HepG2 (cell line): ENCODE measurements around the gene ABHD17B. TPM values are rescaled to one million over a fixed set of nuclear protein-coding genes. Genes with fewer than 3 reads are reported as not detected.

Experiments used
- ATAC-seq: fragments of 200-7000 bp; cut with Tn5 transposase; 3 replicates; pipeline ENCODE4 v1.9.1; 2020; ENCODE audit warnings: mild to moderate bottlenecking, moderate library complexity
- BruUV-seq: library from RNA; stranded (reverse); fragments of 400-500 nt; replicated peaks from 2 replicates; lab custom pipeline; 2021; lab: Mats Ljungman, UMichigan
- CTCF ChIA-PET: fragments of 300-600 bp; formaldehyde crosslinking; extraction: SDS; loops from one replicate; lab custom pipeline; 2021; ENCODE audit warnings: low total read pairs, inconsistent platforms, low intra/inter-chr PET ratio; lab: Yijun Ruan, JAX
- POLR2A ChIA-PET: fragments of 350-600 bp; sonication (Branson Sonifier 250); formaldehyde crosslinking; loops from one replicate; lab custom pipeline; 2020; ENCODE audit warnings: antibody characterized with exemption, inconsistent platforms; lab: Yijun Ruan, JAX
- DNase-seq: peaks from one replicate; pipeline ENCODE4 v3.0.0-alpha.2; 2015; ENCODE audit warnings: low spot score
- FAIRE-seq: peaks from 3 replicates; lab custom pipeline; 2011; peaks lifted over from hg19 to GRCh38; lab: Jason Lieb, UNC
- H2AFZ ChIP-seq: one replicate; pipeline ENCODE4 v1.6.1; 2011; ENCODE audit warnings: low read length, inconsistent platforms
- H3K27ac ChIP-seq: fragments of 300-600 bp; 3 replicates; pipeline ENCODE4 v1.8.0; 2011; ENCODE audit warnings: mixed run types, mild to moderate bottlenecking, mixed read lengths, low read length, inconsistent platforms; ENCODE audit not compliant: insufficient read depth; ENCODE audit errors: extremely low read length
- H3K27me3 ChIP-seq, 2 experiments: fragments of 200-600 bp in 1 of 2; 2 replicates in 1 of 2; 3 replicates in 1 of 2; pipeline versions ENCODE4 v1.6.0 to v1.8.0; 2011; ENCODE audit warnings: low read length in 2 of 2, mild to moderate bottlenecking in 2 of 2, moderate library complexity in 2 of 2, inconsistent platforms in 1 of 2; ENCODE audit not compliant: insufficient read depth in 2 of 2, control insufficient read depth in 1 of 2
- H3K36me3 ChIP-seq, 2 experiments: fragments of 200-600 bp in 1 of 2; replicated peaks in 1 of 2; 2 replicates in 1 of 2; 3 replicates in 1 of 2; pipeline versions ENCODE4 v1.5.1 to v1.8.0; 2011; ENCODE audit warnings: low read length in 2 of 2, inconsistent platforms in 1 of 2; ENCODE audit not compliant: insufficient read depth in 2 of 2, control insufficient read depth in 1 of 2
- H3K4me1 ChIP-seq: 2 replicates; pipeline ENCODE4 v1.5.1; 2012; ENCODE audit warnings: low read length, inconsistent platforms; ENCODE audit not compliant: insufficient read depth
- H3K4me2 ChIP-seq: 2 replicates; pipeline ENCODE4 v1.6.0; 2011; ENCODE audit warnings: low read depth, low read length, inconsistent platforms
- H3K4me3 ChIP-seq, 3 experiments: fragments of 200-600 bp in 1 of 3; sonication (generic), shearing (Covaris generic) in 1 of 3; replicated peaks in 1 of 3; 2 replicates each; pipeline ENCODE4 v1.5.1; 2011 to 2016; ENCODE audit warnings: low read length in 3 of 3, inconsistent platforms in 2 of 3, low read depth in 2 of 3, mild to moderate bottlenecking in 2 of 3, control low read depth in 1 of 3, mixed read lengths in 1 of 3; ENCODE audit not compliant: insufficient read depth in 1 of 3
- H3K79me2 ChIP-seq: one replicate; pipeline ENCODE4 v1.6.1; 2011; ENCODE audit warnings: low read length, inconsistent platforms; ENCODE audit not compliant: insufficient read depth
- H3K9ac ChIP-seq: 2 replicates; pipeline ENCODE4 v1.6.0; 2011; ENCODE audit warnings: mild to moderate bottlenecking, low read depth, low read length, inconsistent platforms; ENCODE audit not compliant: insufficient read depth
- H3K9me3 ChIP-seq: 2 replicates; pipeline ENCODE4 v1.5.1; 2012; ENCODE audit warnings: mild to moderate bottlenecking, low read length
- H4K20me1 ChIP-seq: 2 replicates; pipeline ENCODE4 v1.6.0; 2011; ENCODE audit warnings: inconsistent platforms, mild to moderate bottlenecking, low read length, moderate library complexity; ENCODE audit not compliant: insufficient read depth
- EEA1 ChIP-seq: sonication (generic); formaldehyde crosslinking; IDR thresholded peaks from 2 replicates; pipeline ENCODE4 v1.5.1; 2020; ENCODE audit warnings: mild to moderate bottlenecking, missing genetic modification reagents, borderline replicate concordance
- GRHL1 ChIP-seq: sonication (generic); formaldehyde crosslinking; conservative IDR thresholded peaks from 2 replicates; pipeline ENCODE4 v1.8.0; 2022; ENCODE audit warnings: missing genetic modification reagents
- HNF4A ChIP-seq: sonication (generic); formaldehyde crosslinking; IDR thresholded peaks from 2 replicates; pipeline ENCODE4 v1.4.0; 2020; ENCODE audit warnings: missing genetic modification reagents
- HOXD1 ChIP-seq: sonication (generic); formaldehyde crosslinking; IDR thresholded peaks from 2 replicates; pipeline ENCODE4 v1.5.0; 2020; ENCODE audit warnings: missing genetic modification reagents
- PITX1 ChIP-seq: sonication (generic); formaldehyde crosslinking; IDR thresholded peaks from 2 replicates; pipeline ENCODE4 v1.5.1; 2020; ENCODE audit warnings: mild to moderate bottlenecking, missing genetic modification reagents
- PRPF4 ChIP-seq: fragments of 200-400 bp; formaldehyde crosslinking; IDR thresholded peaks from 2 replicates; pipeline ENCODE4 v1.6.1; 2016; ENCODE audit warnings: low read length, low read depth; ENCODE audit not compliant: poor library complexity, severe bottlenecking
- RXRA ChIP-seq: sonication (generic); formaldehyde crosslinking; IDR thresholded peaks from 2 replicates; pipeline ENCODE4 v1.5.1; 2020; ENCODE audit warnings: missing genetic modification reagents
- SKI ChIP-seq: fragments of 450-650 bp; IDR thresholded peaks from one replicate; pipeline ENCODE4 v1.6.1; 2018; ENCODE audit warnings: mild to moderate bottlenecking; ENCODE audit not compliant: partially characterized antibody
- TBX2 ChIP-seq: sonication (generic); formaldehyde crosslinking; IDR thresholded peaks from 2 replicates; pipeline ENCODE4 v1.5.0; 2020; ENCODE audit warnings: missing genetic modification reagents, mild to moderate bottlenecking, borderline replicate concordance
- THYN1 ChIP-seq: sonication (generic); formaldehyde crosslinking; IDR thresholded peaks from 2 replicates; pipeline ENCODE4 v1.8.1; 2023; ENCODE audit warnings: low read depth, mild to moderate bottlenecking, moderate library complexity, missing genetic modification reagents, borderline replicate concordance
- TRIM24 ChIP-seq: sonication (generic); formaldehyde crosslinking; IDR thresholded peaks from 2 replicates; pipeline ENCODE4 v1.8.0; 2022; ENCODE audit warnings: mild to moderate bottlenecking, missing genetic modification reagents
- ZBTB42 ChIP-seq: sonication (generic); formaldehyde crosslinking; IDR thresholded peaks from 2 replicates; pipeline ENCODE4 v1.5.0; 2020; ENCODE audit warnings: mild to moderate bottlenecking, missing genetic modification reagents
- ZBTB7B ChIP-seq: sonication (generic); formaldehyde crosslinking; IDR thresholded peaks from 2 replicates; pipeline ENCODE4 v1.4.0; 2020; ENCODE audit warnings: missing genetic modification reagents
- ZMYM3 ChIP-seq: sonication (generic); formaldehyde crosslinking; IDR thresholded peaks from 2 replicates; pipeline ENCODE4 v1.5.1; 2020; ENCODE audit warnings: mild to moderate bottlenecking, missing genetic modification reagents
- ZNF234 ChIP-seq: sonication (generic); formaldehyde crosslinking; conservative IDR thresholded peaks from 2 replicates; pipeline ENCODE4 v1.5.1; 2020; ENCODE audit warnings: mild to moderate bottlenecking, missing genetic modification reagents
- ZNF253 ChIP-seq: sonication (generic); formaldehyde crosslinking; IDR thresholded peaks from 2 replicates; pipeline ENCODE4 v1.8.0; 2022; ENCODE audit warnings: mild to moderate bottlenecking, missing genetic modification reagents, borderline replicate concordance
- ZNF333 ChIP-seq: sonication (generic); formaldehyde crosslinking; IDR thresholded peaks from 2 replicates; pipeline ENCODE4 v1.4.0; 2020; ENCODE audit warnings: mild to moderate bottlenecking, missing genetic modification reagents, borderline replicate concordance
- ZNF550 ChIP-seq: sonication (generic); formaldehyde crosslinking; IDR thresholded peaks from 2 replicates; pipeline ENCODE4 v1.4.0; 2020; ENCODE audit warnings: mild to moderate bottlenecking, missing genetic modification reagents, borderline replicate concordance
- ZNF703 ChIP-seq: sonication (generic); formaldehyde crosslinking; IDR thresholded peaks from 2 replicates; pipeline ENCODE4 v1.5.1; 2020; ENCODE audit warnings: missing genetic modification reagents, mild to moderate bottlenecking, moderate library complexity, borderline replicate concordance
- ZNF746 ChIP-seq: sonication (generic); formaldehyde crosslinking; IDR thresholded peaks from 2 replicates; pipeline ENCODE4 v1.8.0; 2022; ENCODE audit warnings: mild to moderate bottlenecking, missing genetic modification reagents
- WGBS: methylation state at CpG from one replicate; pipeline ENCODE4 v1.1.6; 2017; ENCODE audit warnings: low lambda C conversion rate; 5-methylcytosine and 5-hydroxymethylcytosine counted together
- in situ Hi-C: cut with HindIII; loops from 2 replicates; pipeline ENCODE4 v1.10.0; 2017; ENCODE audit warnings: low pct_unique_long_range_greater_than_20kb; ENCODE audit not compliant: extremely low pct_ligation_motif_present
- intact Hi-C: fragments of 100-400 bp; cut with micrococcal nuclease; formaldehyde crosslinking; loops from one replicate; pipeline ENCODE4 v1.10.0; 2022; ENCODE audit not compliant: unreplicated experiment
- polyA plus RNA-seq, 8 experiments: library from polyadenylated mRNA; depleted of rRNA in 3 of 8; stranded (reverse) in 7 of 8; unstranded in 1 of 8; fragments of >200 nt; fragmentation: Illumina TruSeq in 4 of 8; extraction: Trizol in 4 of 8; gene quantifications; 2 replicates each; pipeline versions ENCODE4 v1.2.1 to v1.2.3, GENCODE V29; 2011 to 2016; ENCODE audit warnings: low read depth in 4 of 8, missing spikeins in 1 of 8, mixed read lengths in 1 of 8; ENCODE audit not compliant: insufficient read depth in 1 of 8
- total RNA-seq, 5 experiments: library from RNA; depleted of rRNA; stranded (reverse); fragments of >200 nt; fragmentation: Illumina TruSeq; extraction: Trizol; gene quantifications; 2 replicates each; pipeline ENCODE4 v1.2.3, GENCODE V29; 2016; ENCODE audit warnings: low read depth in 1 of 5

Gene ABHD17B
- total and polyA plus RNA-seq, 2 of the 13 experiments (the other 11 are each of a cell fraction or from before 2014, with no cell fraction given), result 11.3 to 22.0 TPM

- TF ChIP-seq PITX1 (CRISPR knock-in tag) (no peak), TRIM24 (no peak), TBX2 (CRISPR knock-in tag) (no peak), HOXD1 (CRISPR knock-in tag) (no peak), ZBTB42 (CRISPR knock-in tag) (no peak), ZNF333 (CRISPR knock-in tag) (no peak)
- TF ChIP-seq, all 625 proteins: peak for 2
These were observed 30.1 kb upstream of the ABHD17B start (continued) for GRCh38 chr9:71941060-71941568.

GRCh38 chr9:71937898-71938297 is 26.9 kb upstream of the ABHD17B start:
- POLR2A ChIA-PET, result no interaction called here
- no peak overlapping the region for H3K4me2 ChIP-seq
- intact Hi-C loops, result no loop called here
- no peaks in the 10 kb centered on the region for H3K9me3 ChIP-seq
- no peak overlapping the region for H3K27ac ChIP-seq
- peaks cover 14% of the 10 kb centered on the region for H3K79me2 ChIP-seq
- H3K36me3 ChIP-seq, result 0 out of 5 replicates have a peak, but pooled peaks cover 0 to 2% of the 10 kb centered on the region in 2 experiments
- no peak overlapping the region for H3K9ac ChIP-seq
- DNase-seq (no peak), FAIRE-seq (no peak), ATAC-seq (no peak)
- CTCF ChIA-PET, result no interaction called here
- in situ Hi-C loops, result no loop called here
- 98% methylated on average over 1 of the region's 1 CpG for WGBS
- no peaks in the 10 kb centered on the region for H3K27me3 ChIP-seq
- no peak for TF ChIP-seq SKI
- no peak for TF ChIP-seq THYN1
- TF ChIP-seq ZNF253, result no peak
- no peak for TF ChIP-seq ZBTB7B (CRISPR knock-in tag)
- no peak for TF ChIP-seq ZNF746 (CRISPR knock-in tag)
- no peak for TF ChIP-seq HNF4A (CRISPR knock-in tag)
- no peak for TF ChIP-seq ZNF234 (CRISPR knock-in tag)
- no peak for TF ChIP-seq PRPF4
- TF ChIP-seq ZNF550 (CRISPR knock-in tag), result no peak
- no peak for TF ChIP-seq GRHL1 (CRISPR knock-in tag)
- no peak for TF ChIP-seq ZMYM3 (CRISPR knock-in tag)
- TF ChIP-seq EEA1, result no peak
- no peak for TF ChIP-seq ZNF703 (CRISPR knock-in tag)
- no peak for TF ChIP-seq RXRA (CRISPR knock-in tag)
- H2AFZ ChIP-seq, result no peak overlapping the region
- BruUV-seq, result no TSS peak
- no peak overlapping the region for H3K4me3 ChIP-seq
- 0 out of 2 replicates have a peak, but pooled peaks cover 2% of the 10 kb centered on the region for H4K20me1 ChIP-seq
- no peaks in the 10 kb centered on the region for H3K4me1 ChIP-seq
